GM21515 (cell line): ENCODE measurements around the gene SERPINB2.
"Not testable (repeated sequence)": the region's sequence is repeated elsewhere in the genome, so short reads cannot be mapped to it uniquely, and the experiment has no call there.

Experiments used
- ATAC-seq: cut with Tn5 transposase; IDR thresholded peaks from one replicate; pipeline ENCODE4 v1.9.1; 2021; ENCODE audit not compliant: unreplicated experiment

SERPINB2 gene

DNA sequence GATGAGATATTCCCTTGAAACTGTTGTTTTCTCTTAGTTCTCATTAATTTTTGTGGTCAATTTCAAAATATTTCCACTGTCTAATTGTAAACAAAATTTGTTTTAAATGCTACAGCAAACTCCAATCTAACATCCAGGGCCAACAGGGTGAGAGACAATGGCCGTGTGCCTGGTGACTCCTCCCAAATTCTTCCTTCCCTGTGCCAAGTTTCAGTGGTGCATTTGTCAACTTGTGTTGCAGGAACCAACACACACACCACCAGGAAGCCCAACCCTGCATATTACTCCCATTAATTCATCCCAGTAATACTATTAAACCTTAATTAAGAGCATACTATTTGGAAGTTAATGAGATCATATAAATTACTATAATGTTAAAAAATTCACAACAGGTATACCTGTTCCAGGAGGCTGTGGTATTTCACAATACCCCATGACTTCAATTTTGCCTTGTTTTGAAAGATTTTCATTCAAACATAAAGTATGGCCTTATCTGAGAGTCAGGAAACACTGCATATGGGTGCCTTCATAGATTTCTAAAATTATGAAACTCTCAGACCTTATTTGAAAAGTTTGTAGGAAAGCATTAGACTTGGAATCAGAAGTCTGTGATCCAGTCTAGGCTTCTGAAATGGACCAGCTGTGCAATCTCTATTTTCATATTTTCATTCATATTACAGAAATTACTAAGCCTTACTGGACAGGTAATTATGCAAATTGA, 1.1 kb downstream of the SERPINB2 start:
- no peak for ATAC-seq

DNA sequence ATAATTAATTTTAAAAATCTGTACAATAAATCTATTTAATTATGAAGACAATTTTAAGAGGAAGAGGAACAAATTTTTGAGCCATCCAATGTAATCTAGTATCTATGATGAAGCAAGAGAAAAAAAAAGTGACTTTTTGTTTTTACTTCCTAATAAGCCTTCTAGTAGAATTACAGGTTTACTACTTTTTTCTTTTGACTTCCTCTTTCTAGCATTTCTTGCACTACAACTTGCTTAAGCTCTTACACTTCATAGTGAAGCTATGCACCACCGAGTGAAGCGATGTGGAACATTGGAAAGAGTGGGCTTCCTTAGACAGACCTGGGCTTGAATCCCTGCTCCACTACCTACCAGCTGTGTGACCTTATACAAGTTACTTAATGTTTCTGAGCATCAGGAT, 2.1 kb downstream of the SERPINB2 start:
- no peak for ATAC-seq

DNA sequence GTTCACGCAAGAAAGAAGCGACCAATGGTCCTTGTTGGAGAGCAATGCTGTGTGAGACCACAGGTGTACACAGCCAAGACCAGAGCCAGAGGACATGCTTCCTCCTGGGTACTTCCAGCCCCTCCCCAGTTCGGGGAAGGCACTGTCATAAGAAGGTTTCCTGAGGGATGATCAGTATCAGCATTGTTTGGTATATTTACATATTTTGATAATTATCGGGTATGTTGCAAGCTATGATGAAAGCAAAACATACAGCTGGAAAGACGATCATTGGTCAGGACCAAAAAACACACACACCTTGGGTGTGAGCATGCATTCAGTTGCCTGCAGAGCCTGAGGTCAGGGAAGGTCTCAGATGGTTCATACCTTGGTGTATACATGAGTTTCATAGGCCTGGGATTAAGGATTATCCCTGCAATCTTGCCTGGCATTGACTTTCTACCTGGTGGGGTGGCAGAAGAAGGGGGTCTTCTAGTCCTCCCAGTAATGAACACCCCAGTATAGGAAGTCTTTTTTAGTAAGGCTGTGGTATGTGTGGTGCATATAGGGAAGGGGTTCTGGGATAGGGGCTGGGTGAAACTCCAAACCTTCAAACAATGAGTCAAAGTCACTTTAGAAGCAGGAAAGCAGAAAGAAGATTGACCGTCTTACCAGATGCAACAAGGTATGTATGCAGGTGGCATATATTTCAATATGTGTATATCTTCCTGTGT, 2.9 kb downstream of the SERPINB2 start:
- no peak for ATAC-seq

DNA sequence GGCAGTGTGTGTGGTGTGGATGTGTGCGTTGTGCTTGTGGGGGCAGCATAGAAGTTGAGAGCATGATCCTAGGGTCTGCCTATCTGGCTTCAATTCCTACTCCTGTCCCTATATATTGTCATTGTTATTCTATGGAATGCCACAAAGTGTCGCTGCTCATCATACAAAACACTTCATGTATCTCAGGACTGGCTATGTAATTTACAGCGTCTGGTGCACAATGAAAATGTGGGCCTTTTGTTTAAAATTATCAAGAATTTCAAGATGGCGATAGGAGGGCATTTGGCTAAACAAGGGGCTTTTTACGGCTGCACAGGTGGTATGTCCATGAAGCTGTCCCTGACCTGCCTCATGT, 3.4 kb downstream of the SERPINB2 start:
- ATAC-seq: peak; percentile 81

DNA sequence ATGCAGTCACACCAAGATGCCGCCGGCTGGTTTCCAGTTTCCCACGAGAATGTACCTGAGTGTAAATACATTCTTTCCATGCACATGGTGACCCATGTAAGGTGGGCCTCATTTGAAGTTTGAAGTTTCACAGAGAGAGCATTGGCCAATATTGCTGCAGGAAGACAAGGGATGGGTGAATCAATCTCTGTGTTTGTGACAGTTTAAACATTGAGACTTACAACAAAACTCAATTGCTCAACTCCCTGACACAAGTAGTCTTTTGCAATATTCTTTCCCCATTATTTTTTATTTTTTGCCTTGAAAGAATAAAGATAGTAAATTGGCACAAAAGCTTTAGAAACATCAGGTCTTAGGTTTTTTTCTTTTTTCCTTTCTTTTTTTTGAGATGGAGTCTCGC, 5.1 kb downstream of the SERPINB2 start:
- ATAC-seq: no peak

DNA sequence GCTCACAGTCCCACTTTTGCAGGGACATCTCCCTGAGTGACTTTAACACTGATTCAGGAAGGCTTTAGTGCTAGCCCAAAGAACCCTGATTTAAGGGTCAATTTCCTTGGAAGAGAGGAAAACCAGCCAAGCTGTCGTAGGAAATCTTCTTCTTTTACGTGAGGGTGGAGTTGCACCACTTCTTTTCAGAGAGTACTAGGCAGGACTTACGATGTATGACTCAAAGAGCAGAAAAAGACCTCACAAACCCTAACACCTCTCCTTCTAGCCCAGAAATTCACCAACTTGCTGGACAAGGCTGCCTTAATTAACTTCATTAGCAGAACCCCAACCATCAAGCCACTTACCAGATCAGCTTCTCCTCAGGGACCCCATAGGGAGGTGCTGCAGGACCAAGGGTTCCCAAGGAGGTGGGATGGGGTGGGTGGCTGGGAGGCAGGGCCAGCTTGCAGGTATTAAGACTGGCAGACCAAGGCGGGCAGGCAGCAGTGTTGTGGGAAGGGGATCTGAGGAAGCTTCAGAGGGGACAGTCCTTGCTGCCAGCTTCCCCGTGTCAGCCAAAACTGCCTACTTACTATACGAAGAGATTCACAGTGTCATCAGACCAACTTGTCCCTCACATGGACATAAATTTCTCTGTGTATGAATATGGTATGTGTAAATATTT, 6.7 kb downstream of the SERPINB2 start:
- no peak for ATAC-seq

DNA sequence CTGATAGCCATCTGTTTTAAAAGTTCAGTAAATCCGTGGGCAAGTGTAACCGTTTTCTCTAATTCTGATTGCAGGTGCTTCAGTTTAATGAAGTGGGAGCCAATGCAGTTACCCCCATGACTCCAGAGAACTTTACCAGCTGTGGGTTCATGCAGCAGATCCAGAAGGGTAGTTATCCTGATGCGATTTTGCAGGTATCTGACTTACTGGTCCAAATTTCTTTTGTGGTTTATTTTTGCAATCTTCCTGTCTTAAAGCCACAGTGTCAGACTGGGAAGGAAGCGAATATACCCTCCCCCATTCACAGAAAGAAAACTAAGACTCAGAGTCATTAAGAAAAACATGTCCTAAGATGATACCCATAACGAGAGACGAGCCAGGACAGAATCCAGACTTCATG, 7.7 kb downstream of the SERPINB2 start:
- ATAC-seq: no peak

DNA sequence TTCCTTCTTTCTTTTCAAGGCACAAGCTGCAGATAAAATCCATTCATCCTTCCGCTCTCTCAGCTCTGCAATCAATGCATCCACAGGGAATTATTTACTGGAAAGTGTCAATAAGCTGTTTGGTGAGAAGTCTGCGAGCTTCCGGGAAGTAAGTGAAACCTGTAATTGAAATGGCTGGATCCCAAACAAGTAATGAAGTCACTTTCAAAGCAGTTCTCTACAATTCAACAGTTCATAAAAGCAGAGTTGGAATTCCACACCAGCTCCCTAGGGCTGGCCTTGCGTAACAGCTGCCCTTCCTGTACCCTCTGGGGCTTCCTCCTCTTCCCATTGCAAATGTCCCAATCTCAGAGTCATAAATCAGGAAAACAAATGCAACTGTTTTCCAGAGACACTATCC, 9.6 kb downstream of the SERPINB2 start:
- ATAC-seq: no peak

DNA sequence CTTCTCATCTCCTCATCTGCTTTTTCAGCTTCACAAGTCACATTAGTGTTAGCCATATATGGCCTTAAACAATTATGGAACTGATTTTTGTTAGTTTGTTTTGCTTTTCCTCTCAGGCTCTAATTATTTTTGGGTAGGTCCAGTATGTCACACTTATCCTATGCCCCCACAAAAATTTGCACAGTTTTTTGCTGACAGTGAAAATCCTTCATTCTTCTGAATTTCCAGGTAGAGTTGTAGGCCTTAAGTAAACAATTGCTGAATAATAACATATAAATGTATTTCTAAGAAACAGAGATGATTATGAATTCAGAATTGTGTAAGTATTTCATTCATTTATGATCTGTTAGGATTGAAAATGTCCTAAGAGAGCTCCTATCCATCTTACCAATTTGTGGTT, 11.7 kb downstream of the SERPINB2 start:
- no peak for ATAC-seq

DNA sequence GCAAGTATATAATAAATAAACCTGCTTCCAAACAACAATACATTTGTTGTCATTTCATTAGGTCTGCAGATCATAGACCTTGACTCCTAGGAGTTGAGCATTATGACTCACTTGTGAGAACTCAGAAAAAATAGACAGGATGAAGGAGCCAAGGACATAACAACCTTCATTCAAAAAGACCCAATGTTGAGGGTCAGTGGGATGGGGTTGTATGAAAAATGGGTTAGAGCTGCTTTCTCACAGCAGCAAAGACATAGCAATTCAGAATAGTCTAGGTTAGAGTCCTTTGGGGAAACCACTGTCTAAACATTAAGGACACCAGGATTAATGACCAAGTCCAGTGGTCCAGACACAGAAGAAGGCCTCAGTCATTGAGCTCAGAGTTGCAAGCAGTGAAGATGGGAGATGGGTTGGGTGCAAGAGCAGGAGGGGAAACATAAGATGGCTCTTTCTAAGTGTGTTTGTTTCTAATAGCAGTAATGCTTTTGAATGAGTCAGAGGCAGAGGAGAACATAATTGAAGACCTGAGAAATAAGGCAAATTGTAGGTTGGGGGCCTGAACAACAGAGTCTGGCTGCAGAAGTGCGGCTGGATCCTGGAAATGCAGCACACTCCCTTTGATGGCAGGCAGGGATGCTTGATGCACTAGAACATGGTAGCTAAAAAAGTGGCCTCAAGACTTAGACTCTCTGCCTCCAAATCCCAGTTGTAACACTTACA, 16.5 kb downstream of the SERPINB2 start:
- no peak for ATAC-seq

DNA sequence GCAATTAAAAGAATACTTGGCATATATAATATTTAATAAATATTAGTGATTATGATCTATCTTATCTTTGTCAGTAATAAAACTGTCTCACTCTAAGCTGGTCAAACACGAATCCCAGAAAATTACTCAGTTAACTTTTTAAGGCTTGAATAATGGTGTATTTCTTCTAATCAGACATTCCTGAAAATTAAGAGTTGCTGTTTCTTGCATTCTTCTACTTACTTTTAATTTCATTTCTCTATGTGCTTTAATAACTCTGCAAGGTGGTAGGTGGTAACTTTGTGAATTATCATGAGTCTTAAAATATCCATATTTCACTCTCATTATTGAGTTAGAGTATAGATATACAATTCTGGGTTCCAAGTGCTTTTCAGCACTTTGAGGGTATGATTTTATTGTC, 17.2 kb downstream of the SERPINB2 start:
- ATAC-seq: no peak

DNA sequence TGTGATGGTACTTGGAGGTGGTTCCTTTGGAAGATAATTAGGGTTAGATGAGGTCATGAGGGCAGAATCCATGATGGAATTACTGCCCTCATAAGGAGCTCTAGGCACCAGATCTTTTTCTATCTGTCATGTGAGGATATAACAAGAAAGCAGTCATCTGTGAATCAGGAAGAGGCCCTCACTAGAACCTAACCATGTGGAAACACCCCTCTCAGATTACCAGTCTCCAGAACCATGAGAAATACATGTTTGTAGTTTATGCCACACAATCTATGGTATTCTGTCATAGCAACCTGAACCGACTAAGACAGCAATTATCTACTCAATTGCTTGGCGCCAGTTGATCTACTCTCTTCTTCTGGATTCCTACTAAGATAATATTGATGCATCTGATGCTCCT, 17.9 kb downstream of the SERPINB2 start:
- no peak for ATAC-seq

DNA sequence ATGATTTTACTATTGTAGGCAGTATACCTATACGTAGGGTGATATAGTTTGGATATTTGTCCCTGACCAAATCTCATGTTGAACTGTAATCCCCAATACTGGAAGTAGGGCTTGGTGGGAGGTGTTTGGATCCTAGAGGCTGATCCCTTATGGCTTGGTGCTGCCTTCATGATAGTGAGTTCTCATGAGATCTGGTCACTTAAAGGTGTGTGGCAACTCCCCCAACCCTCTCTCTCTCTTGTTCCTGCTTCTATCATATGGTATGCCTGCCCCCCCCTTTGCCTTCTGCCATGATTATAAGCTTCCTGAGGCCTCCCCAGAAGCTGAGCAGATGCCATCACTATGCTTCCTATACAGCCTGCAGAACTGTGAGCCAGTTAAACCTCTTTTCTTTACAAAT, 18.6 kb downstream of the SERPINB2 start:
- ATAC-seq: no peak

DNA sequence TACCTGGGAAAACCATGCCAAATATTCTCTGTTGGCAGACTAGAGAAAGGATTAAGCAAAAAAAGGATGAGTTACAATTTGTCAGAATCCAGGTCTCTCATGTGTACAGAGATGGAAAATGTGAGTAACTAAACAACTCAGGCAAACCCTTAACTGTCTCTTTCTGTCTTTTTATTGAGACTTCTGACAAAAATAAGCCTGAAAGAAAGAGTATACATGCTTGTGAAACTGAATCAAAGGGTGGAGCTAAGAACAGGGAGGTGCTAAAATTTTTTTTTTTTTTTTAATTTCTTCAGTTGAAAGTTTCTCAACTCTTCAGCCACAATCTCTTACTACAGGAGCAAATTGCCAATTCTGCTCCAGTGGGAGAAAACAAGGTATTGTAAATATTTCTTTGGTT, 20.2 kb downstream of the SERPINB2 start, which contains the start of gene SERPINB10:
SERPINB10 (plus strand) TSS at position 295 of the 400 bp plus-strand sequence. CDS start 7,553 bp downstream, outside the sequence.
- peak; percentile 54 for ATAC-seq

DNA sequence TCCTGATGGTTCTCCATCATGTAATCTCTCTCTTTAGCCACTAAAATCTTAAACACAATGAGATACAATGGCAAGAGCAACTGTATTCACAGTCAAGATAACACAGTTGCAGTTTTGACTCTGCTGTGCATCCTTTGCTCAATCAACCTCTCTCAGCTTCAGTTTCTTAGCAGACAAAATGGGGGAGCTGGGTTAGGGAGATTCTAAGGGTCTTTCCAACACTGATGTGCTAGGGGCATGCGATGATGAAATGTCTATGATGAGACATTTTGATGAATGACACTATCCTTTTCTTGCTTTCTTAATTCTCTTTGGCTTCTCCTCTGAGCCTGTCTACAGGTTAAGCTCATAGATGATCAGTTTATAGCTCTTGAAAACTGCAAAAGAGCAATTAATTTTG, 21.4 kb downstream of the SERPINB2 start:
- ATAC-seq: no peak

DNA sequence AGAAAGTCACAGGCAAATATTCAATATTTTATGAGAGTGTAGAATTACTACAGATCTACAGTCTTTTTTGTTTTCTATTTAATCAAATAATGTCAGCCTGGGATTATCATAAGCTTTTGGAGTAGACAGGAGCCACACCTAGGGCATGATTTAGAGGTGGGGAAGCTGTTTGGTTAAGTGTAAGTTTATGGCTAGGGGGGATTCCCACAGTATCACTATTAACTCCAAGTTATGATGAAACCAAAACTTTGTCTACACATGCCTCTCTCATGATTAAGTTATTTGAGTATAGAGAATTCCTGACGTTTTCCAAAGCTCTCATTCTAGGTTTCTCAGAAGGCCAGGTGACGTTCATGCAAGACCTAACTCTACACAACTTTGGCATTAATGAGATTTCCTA, 22.4 kb downstream of the SERPINB2 start:
- peak; percentile 56 for ATAC-seq

DNA sequence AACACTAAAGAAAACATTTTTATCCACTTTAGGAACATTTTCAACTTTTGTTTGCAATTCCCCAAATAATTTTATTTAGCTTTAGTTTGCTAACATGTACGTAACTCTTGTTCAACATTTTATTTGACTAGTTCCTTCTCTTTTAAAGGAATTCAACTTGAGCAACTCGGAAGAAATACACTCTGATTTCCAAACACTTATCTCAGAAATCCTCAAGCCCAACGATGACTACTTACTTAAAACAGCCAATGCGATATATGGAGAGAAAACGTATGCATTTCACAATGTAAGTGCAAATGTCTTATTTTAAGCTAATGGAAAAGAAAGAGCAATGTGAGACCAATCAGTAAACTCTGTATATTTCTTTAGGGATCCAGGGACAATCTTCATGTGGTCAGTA, 30.3 kb downstream of the SERPINB2 start:
- no peak for ATAC-seq

DNA sequence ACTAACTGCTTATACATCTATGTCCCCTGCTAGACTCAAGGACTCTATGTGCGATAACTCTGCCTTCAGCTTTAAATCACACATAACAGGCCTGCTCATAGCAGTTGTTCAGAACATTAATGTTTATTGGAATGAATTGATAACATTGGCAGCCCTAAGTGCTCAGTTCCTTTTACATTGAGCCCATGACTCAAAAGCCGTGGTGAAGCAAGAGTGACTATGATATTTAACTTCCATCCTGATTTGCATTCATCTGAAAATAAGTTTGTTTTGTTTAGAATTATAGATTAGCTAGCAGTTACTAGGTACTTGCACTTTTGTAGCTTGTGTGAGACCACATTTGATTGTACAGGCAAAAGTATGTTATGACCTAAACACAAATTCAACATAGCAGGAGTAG, 34.5 kb downstream of the SERPINB2 start:
- no peak for ATAC-seq

DNA sequence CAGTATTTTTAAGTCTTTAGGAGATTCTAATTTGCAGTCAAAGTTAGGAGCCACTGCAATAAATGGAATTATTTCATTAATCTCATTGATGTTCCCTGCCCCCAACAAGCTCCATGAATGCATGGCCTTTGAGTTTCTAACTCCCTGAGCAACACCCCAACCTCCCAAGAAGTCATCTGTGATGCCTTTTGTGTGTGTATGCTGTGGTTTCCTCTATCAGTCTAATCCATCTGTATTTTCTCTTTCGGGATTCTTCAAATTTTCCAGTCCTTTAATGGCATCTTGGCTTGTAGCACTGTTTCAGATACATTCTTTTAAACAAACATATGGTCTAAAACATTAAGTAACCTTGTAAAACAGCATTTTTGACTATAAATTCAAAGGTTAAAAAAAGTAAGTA, 37.0 kb downstream of the SERPINB2 start:
- no peak for ATAC-seq

DNA sequence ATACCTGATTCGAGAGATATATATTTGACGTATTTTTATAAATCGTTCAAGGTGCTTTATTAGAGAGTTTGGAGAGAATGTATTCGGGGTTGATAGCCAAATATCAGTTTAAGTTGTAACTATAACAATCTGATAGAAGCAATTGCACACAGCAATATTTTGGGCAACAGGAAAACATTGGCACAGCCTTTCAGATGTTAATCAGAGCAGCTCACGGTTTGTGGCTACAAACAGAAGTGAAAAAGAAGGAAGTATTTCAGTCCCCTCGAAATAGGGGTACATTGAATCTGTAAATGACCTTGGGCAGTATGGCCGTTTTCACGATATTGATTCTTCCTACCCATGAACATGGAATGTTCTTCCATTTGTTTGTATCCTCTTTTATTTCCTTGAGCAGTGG, 40.8 kb downstream of the SERPINB2 start:
- no peak for ATAC-seq

DNA sequence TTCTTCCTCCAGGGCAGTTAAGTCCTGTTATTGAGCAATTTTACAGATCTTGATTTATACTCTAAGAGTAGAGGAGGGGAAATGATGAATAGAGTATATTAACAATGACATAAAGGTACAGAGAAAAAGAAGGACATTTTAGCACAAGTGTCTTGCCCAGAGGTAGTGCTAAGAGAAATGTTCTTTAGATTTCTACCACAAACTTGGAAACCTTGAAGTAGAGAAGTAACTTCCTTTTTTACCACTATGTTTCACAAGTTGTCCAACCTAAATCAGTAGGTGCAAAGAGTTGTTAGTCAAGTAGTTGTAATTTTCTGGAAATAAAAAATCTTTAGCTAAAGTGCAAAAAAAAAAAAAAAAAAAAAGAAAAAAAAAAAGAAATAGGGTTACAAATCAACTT, 41.9 kb downstream of the SERPINB2 start:
- ATAC-seq: not testable (repeated sequence)
